Spinal cord (tissue), 10 donors: ENCODE data around the gene HABP2. TPM values are rescaled to one million over a fixed set of nuclear protein-coding genes. Genes with fewer than 3 reads are reported as not detected.
A peak's percentile ranks its signal among the peaks of the same experiment; 100 is the strongest.

ENCODE experiments used
- DNase-seq, 6 donors: peaks; one replicate each; pipeline versions ENCODE4 v3.0.0 to v3.0.0-alpha.2; 2013 to 2015; ENCODE audit warnings: low spot score in 6 of 6, low read depth in 4 of 6
- H3K27ac ChIP-seq: one replicate; pipeline ENCODE4 v1.5.1; 2013; ENCODE audit warnings: low read depth, low read length, control low read depth
- H3K27me3 ChIP-seq: one replicate; pipeline ENCODE4 v1.6.1; 2013; ENCODE audit warnings: low read length; ENCODE audit not compliant: control insufficient read depth, insufficient read depth
- H3K36me3 ChIP-seq: one replicate; pipeline ENCODE4 v1.6.1; 2013; ENCODE audit warnings: low read length; ENCODE audit not compliant: control insufficient read depth, insufficient read depth
- H3K4me1 ChIP-seq: one replicate; pipeline ENCODE4 v1.6.1; 2013; ENCODE audit warnings: low read length; ENCODE audit not compliant: control insufficient read depth, insufficient read depth
- H3K4me3 ChIP-seq: one replicate; pipeline ENCODE4 v1.5.1; 2013; ENCODE audit warnings: low read depth, low read length, control low read depth
- H3K9me3 ChIP-seq: one replicate; pipeline ENCODE4 v1.6.1; 2013; ENCODE audit warnings: low read length; ENCODE audit not compliant: control insufficient read depth, insufficient read depth
- WGBS: methylation state at CpG from one replicate; pipeline ENCODE4 v1.1.5; 2013; ENCODE audit warnings: missing lambda C conversion rate; ENCODE audit not compliant: insufficient coverage; 5-methylcytosine and 5-hydroxymethylcytosine counted together
- polyA plus RNA-seq, 2 donors: library from polyadenylated mRNA; unstranded; fragments of 120-200 nt; gene quantifications; one replicate each; pipeline ENCODE4 v1.2.1, GENCODE V29; 2013; ENCODE audit not compliant: insufficient read length in 2 of 2
- total RNA-seq, 2 donors: library from RNA; depleted of rRNA in 1 of 2; stranded (reverse); fragments of 120-200 nt in 1 of 2; fragments of >200 nt in 1 of 2; gene quantifications; one replicate each; pipeline versions ENCODE4 v1.2.3 to v1.2.4, GENCODE V29; 2013 to 2014
- donor health status: healthy.

The HABP2 gene
- total and polyA plus RNA-seq, 4 donors = 0.09 to 0.50 (median 0.14) TPM

DNA sequence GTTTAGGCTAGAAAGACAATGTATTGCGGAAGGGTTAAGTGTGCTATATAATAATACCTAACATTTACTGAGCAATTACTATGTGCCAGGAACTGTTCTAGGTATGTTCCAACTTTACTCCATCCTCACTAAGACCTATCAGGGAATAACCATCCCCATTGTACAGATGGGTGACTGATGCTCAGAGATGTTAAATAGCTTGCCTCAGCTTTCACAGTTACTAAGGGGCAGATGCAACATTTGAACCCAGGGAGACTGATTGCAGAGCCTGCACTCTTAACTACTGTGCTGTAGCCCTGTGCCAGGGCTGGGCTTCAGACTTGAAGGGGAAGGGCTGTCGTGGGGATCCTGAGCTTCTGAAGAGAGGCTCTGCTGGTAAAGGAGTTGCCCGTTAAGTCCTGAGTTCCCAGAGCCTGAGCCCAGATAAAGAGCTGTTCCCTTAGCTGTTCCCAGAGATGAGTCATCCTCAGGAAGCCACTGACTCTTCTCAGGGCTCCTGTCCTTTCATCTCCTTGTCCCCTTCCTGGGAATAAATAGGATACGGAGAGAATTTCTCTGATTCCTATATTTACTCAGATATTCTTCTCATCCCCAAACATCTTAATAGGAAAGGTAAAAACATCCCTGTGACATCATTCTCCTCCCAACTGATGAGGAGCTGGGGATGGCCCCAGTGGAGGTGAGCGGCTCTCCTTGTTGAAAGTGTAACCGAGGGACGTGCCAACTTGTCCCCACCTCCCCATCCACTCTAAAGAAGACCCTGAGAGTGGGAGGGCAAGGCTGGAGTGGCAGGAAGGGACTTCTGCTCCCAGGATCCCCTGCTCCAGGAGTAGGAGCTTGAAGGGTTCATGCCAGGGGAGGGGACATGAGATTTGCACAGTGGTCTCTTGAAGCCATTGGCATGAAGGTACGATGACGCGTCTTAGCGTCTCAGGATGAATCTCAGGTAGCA lies 28.0 kb upstream of the HABP2 start:
- no peaks in the 10 kb centered on the region for H3K9me3 ChIP-seq
- H3K36me3 ChIP-seq = no peaks in the 10 kb centered on the region
- DNase-seq = no peak
- H3K27ac ChIP-seq = no peak overlapping the region
- H3K27me3 ChIP-seq = no peaks in the 10 kb centered on the region
- peaks cover 5% of the 10 kb centered on the region for H3K4me1 ChIP-seq
- H3K4me3 ChIP-seq = no peak overlapping the region
- WGBS = 89% methylated on average over 6 of the region's 11 CpGs

DNA sequence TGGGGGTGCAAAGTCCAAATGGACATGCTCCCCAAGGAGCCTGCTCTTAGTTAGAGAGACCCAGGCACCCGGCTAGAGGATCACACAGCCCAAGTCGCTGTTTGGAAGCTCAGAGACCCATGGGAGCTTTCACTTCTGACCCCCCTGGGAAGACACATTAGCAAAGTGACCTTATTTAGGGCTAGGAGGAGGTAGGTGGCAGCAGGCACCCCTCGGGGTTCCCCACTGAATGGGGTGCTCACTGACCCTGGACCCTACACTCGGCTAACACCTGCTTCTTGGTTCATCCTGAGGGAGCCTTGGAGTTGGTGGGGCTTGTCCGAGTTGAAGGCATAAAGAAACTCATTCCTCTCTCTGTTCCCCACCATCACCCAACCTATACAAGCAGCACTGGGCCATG lies 27.1 kb upstream of the HABP2 start:
- Histone ChIP-seq H3K4me1 (peaks cover 5% of the 10 kb centered on the region), H3K4me3 (no peak overlapping the region), H3K27ac (no peak overlapping the region), H3K36me3 (no peaks in the 10 kb centered on the region), H3K27me3 (no peaks in the 10 kb centered on the region), H3K9me3 (no peaks in the 10 kb centered on the region)
- 94% methylated on average over 3 of the region's 5 CpGs for WGBS
- no peak for DNase-seq

DNA sequence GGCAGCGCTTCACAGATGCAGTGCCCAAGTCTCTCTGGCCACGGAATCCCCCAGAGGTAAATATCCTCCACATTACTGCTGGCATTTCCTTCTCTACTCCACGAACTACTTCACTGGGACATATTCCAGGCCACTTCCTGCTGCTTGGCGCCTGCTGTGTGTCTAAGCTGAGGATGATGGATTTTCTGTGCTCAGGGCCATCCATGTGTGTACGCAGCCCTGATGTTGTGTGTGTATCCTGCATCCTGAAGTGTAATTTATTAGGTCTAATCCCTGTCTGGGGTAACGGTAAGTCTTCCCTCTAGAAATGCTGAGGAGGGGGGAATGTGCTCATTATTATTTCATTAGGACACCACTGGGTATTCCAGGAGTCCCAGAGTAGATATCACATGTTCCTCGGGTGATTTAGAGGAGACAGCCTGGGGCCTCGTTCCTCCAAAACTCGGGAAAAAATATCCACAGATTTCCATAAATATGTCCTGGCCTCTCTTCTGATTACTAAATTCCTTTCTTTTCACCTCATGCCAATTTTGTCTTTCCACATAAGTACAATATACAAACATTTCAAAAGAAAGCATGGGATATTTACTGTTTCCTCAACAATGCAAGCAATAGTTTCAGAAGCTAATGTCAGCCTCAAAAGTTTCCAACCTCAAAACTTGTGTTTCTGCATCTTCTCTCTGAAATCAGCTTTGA lies 25.5 kb upstream of the HABP2 start:
- peak in 1 of 6 donors; percentile 34 for DNase-seq
- WGBS = 69% methylated on average over 6 of the region's 9 CpGs
- Histone ChIP-seq H3K27me3 (no peaks in the 10 kb centered on the region), H3K9me3 (no peaks in the 10 kb centered on the region), H3K27ac (no peak overlapping the region), H3K36me3 (no peaks in the 10 kb centered on the region), H3K4me3 (no peak overlapping the region), H3K4me1 (peaks cover 5% of the 10 kb centered on the region)

DNA sequence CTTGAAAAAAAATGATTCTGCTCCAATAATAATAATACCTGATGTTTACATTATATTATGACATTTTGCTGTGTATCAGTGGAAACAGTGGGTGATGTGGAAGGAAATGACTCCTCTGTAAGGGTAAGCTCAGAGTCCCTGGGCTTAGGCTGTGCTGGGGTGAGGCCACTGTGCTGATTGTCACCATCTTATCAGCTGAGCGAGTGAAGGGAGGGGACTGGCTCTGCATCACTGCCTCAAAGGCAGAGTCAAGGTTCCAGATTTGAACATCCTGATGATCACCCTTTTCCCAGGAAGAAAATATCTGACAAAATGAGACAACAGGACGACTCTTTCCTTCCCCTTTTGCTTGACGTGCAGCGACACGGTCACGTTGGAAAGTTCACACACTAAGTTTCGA lies 24.0 kb upstream of the HABP2 start:
- H3K27me3 ChIP-seq = no peaks in the 10 kb centered on the region
- no peaks in the 10 kb centered on the region for H3K4me1 ChIP-seq
- no peaks in the 10 kb centered on the region for H3K36me3 ChIP-seq
- no peaks in the 10 kb centered on the region for H3K9me3 ChIP-seq
- no peak overlapping the region for H3K4me3 ChIP-seq
- no peak overlapping the region for H3K27ac ChIP-seq
- no peak for DNase-seq
- WGBS = 100% methylated on average over 6 of the region's 7 CpGs

DNA sequence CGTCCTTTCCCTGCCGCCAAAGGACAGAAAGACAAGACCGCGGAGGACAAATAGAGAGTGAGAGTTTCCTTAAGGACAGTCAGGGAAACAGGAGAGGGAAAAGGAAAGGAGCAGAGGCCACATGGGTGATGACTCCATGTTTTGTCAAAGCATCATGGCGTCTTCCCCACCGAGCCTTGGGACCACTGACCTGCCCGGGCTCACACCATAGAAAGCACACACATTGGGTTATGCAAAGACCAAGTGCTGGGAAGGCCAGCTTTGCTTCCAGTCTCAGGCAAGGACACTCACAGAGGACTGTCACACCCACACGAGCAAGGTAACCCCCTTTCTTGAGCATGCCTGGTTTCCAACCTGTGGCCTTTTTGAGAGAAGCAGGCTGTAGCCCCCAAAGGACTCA lies 23.3 kb upstream of the HABP2 start:
- Histone ChIP-seq H3K27ac (no peak overlapping the region), H3K4me1 (no peaks in the 10 kb centered on the region), H3K4me3 (no peak overlapping the region), H3K9me3 (no peaks in the 10 kb centered on the region), H3K36me3 (no peaks in the 10 kb centered on the region), H3K27me3 (no peaks in the 10 kb centered on the region)
- WGBS = 91% methylated on average over 8 of the region's 8 CpGs
- no peak for DNase-seq

DNA sequence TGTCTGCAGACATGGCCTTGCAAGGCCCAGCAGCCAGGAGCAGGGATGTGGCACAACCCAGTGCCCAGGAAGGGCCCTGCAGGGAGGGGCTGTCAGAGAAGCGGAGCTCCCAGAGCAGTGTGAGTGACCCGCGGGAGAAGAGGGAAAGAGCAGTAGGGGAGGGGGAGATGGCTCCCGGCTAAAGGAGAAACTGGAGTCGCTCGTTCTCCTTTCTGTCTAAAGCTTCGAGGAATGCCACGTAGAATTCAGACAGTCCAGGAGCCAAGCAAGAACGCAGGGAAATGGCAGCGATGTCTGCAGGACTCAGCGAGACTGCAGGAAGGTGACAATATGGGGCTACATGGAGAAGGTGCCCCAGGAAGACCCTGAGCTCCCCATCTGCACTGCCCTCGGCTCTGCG lies 22.4 kb upstream of the HABP2 start:
- DNase-seq = no peak
- Histone ChIP-seq H3K4me1 (no peaks in the 10 kb centered on the region), H3K9me3 (no peaks in the 10 kb centered on the region), H3K27me3 (no peaks in the 10 kb centered on the region), H3K4me3 (no peak overlapping the region), H3K36me3 (no peaks in the 10 kb centered on the region), H3K27ac (no peak overlapping the region)
- WGBS = 62% methylated on average over 12 of the region's 13 CpGs

DNA sequence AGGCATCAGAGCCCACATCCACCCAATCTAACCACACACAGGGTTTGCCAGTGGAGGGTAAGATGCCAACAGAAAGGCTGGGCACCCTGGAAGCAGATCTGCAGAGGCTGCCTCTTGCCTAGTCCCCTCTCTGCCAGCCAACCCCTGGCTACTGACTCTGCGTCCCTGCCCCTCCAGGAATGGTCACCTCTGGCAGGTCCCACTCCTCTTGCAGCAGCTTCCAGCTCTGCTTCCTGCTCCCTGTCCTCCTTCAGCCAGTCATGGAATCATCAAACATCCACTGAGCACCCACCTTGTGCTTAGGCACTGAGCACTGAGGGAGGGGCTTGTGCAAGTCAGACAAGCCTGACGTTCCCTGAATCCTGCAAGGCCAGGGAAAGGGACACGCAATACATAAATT lies 20.1 kb upstream of the HABP2 start:
- WGBS = 69% methylated on average over 2 of the region's 3 CpGs
- Histone ChIP-seq H3K27me3 (no peaks in the 10 kb centered on the region), H3K4me1 (no peaks in the 10 kb centered on the region), H3K4me3 (no peak overlapping the region), H3K9me3 (no peaks in the 10 kb centered on the region), H3K27ac (no peak overlapping the region), H3K36me3 (no peaks in the 10 kb centered on the region)
- DNase-seq = no peak

DNA sequence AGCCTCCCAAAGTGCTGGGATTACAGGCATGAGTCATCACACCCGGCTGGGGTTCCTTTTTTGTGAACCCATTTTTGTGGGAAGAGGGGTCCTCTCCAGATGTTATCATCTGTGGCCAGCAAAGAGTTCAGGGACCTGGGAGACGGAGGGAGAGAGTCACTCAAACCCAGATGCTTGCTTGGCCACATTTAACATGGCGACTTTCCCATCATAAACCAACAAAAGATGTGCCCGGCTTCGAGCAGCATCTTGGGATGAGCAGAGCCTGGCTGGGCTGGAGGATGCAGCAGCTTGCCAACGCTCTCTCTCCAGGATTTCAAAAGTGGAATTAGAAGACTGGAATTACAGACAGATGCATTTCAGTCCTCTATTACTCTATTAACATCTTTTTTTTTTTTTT lies 19.1 kb upstream of the HABP2 start:
- WGBS = 91% methylated on average over 6 of the region's 6 CpGs
- Histone ChIP-seq H3K4me1 (no peaks in the 10 kb centered on the region), H3K27ac (no peak overlapping the region), H3K4me3 (no peak overlapping the region), H3K27me3 (no peaks in the 10 kb centered on the region), H3K36me3 (no peaks in the 10 kb centered on the region), H3K9me3 (no peaks in the 10 kb centered on the region)
- DNase-seq = no peak

DNA sequence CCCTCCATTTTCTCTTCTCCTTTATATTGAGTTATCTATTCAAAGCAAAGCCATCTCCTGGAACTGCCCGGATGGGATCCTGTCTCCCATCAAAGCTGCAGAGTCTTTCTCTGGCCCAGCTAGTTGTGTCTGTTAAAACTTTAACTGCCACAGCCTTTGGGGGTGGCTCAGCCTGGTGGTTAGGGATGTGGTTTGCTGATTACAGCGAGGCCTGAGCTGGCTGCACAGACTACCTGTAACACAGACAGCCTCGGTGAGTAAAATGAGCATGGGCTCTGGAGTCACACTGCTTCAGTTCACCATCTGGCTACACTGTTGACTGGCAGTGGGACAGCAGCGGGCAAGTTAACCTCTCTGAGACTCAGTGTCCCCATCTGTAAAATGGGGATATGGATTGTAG lies 18.4 kb upstream of the HABP2 start:
- no peaks in the 10 kb centered on the region for H3K4me1 ChIP-seq
- no peaks in the 10 kb centered on the region for H3K27me3 ChIP-seq
- WGBS = 97% methylated on average over 3 of the region's 4 CpGs
- H3K36me3 ChIP-seq = no peaks in the 10 kb centered on the region
- no peaks in the 10 kb centered on the region for H3K9me3 ChIP-seq
- no peak overlapping the region for H3K27ac ChIP-seq
- H3K4me3 ChIP-seq = no peak overlapping the region
- DNase-seq = no peak

DNA sequence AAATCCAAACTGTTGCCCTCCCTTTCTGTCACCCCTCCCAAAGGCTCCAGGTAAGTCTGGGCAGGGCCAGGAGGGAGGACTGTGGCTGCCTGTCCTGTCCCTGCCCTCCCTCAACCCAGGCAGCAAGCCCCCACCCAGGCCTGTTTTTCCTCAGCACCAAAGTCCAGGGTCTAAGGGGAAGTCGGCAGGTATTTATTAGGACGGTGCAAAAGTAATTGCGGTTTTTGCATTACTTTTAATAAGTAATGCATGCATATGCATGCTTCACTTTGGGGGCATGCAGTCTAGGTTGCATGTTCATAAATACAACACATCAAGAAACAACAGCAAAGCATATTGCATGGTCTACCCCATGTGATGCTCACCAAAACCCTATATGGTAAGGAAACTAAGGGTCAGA lies 15.2 kb upstream of the HABP2 start:
- no peaks in the 10 kb centered on the region for H3K27me3 ChIP-seq
- H3K4me1 ChIP-seq = no peaks in the 10 kb centered on the region
- H3K36me3 ChIP-seq = no peaks in the 10 kb centered on the region
- H3K27ac ChIP-seq = no peak overlapping the region
- WGBS = no CpG with 5 or more reads among the region's 3 CpGs
- H3K4me3 ChIP-seq = no peak overlapping the region
- DNase-seq = no peak
- no peaks in the 10 kb centered on the region for H3K9me3 ChIP-seq
